ENCODE results near the gene OAT. TPM values are rescaled to one million over a fixed set of nuclear protein-coding genes. Genes with fewer than 3 reads are reported as not detected.

The OAT gene
- total RNA-seq, 1 donor from 2014 or later = 55.1 TPM

DNA sequence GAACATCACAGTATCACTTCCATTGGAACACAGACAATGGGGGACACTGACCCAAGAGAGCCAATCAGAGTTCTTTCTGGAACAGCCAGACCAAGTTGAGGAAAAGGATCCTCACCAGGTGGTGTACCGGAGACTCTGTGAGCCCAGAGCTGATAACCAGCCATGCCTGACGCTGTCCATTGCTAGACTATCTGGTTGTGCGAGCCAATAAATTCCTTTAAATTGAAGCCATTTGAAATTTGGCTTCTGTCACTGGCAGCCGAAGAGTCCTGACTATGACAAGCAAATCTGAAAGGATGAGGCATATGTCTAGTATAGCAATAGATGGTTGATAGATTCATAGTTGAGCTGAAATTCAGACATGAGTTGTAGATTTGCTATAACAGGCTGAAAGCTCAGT lies 39.8 kb upstream of the OAT start:
- peaks cover 42% of the 10 kb centered on the region for H3K27me3 Mint-ChIP-seq (ENCODE audit: low read depth)
- DNase-seq (ENCODE audit: low spot score in 2 of 2, unreplicated experiment in 2 of 2) = no peak
- H3K36me3 Mint-ChIP-seq = no peaks in the 10 kb centered on the region
- no peak overlapping the region for H3K4me3 Mint-ChIP-seq
- peaks cover 2% of the 10 kb centered on the region for H3K4me1 Mint-ChIP-seq
- TF ChIP-seq, protein P1, sequence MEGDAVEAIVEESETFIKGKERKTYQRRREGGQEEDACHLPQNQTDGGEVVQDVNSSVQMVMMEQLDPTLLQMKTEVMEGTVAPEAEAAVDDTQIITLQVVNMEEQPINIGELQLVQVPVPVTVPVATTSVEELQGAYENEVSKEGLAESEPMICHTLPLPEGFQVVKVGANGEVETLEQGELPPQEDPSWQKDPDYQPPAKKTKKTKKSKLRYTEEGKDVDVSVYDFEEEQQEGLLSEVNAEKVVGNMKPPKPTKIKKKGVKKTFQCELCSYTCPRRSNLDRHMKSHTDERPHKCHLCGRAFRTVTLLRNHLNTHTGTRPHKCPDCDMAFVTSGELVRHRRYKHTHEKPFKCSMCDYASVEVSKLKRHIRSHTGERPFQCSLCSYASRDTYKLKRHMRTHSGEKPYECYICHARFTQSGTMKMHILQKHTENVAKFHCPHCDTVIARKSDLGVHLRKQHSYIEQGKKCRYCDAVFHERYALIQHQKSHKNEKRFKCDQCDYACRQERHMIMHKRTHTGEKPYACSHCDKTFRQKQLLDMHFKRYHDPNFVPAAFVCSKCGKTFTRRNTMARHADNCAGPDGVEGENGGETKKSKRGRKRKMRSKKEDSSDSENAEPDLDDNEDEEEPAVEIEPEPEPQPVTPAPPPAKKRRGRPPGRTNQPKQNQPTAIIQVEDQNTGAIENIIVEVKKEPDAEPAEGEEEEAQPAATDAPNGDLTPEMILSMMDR (IDR thresholded peaks at IDR 0.05; ENCODE audit: unreplicated experiment) = no peak
- H3K9me3 Mint-ChIP-seq = peaks cover 5% of the 10 kb centered on the region
- H3K27ac Mint-ChIP-seq = no peak overlapping the region

DNA sequence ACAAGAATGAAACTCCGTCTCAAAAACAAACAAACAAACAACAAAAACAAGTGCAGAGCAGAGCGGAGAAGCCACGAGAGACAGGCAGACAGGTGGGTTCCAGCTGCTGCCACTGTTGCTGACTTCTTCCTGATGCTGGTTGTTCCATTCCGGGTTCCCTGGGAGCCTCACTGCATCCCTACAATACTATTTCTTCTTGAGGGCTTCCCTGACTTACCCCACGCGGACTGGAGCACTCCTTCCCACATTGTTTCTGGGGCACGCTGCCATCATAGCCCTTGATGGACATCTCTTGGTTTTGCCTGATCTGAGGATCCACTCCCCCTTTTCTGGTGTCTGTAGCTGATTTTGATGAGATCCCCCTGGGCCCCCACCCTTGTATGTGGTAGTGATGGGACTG lies 36.7 kb upstream of the OAT start:
- Mint-ChIP-seq H3K4me1 (peaks cover under 1% of the 10 kb centered on the region), H3K36me3 (no peaks in the 10 kb centered on the region), H3K9me3 (peaks cover 5% of the 10 kb centered on the region), H3K4me3 (no peak overlapping the region), H3K27me3 (ENCODE audit: low read depth) (peaks cover 71% of the 10 kb centered on the region), H3K27ac (no peak overlapping the region)
- TF ChIP-seq, protein P1 (IDR thresholded peaks at IDR 0.05; ENCODE audit: unreplicated experiment) = no peak
- no peak for DNase-seq (ENCODE audit: low spot score in 2 of 2, unreplicated experiment in 2 of 2)

- TF ChIP-seq, protein P1 (IDR thresholded peaks at IDR 0.05; ENCODE audit: unreplicated experiment) = no peak
- no peak overlapping the region for H3K4me3 Mint-ChIP-seq
- H3K36me3 Mint-ChIP-seq = no peaks in the 10 kb centered on the region
- no peak overlapping the region for H3K27ac Mint-ChIP-seq
- no peak for DNase-seq (ENCODE audit: low spot score in 2 of 2, unreplicated experiment in 2 of 2)
- peaks cover 8% of the 10 kb centered on the region for H3K4me1 Mint-ChIP-seq
- H3K27me3 Mint-ChIP-seq (ENCODE audit: low read depth) = peaks cover 80% of the 10 kb centered on the region
- no peaks in the 10 kb centered on the region for H3K9me3 Mint-ChIP-seq
These were observed 35.4 kb upstream of the OAT start for GRCh38 chr10:124453960-124454610.

- no peak overlapping the region for H3K27ac Mint-ChIP-seq
- H3K36me3 Mint-ChIP-seq = no peaks in the 10 kb centered on the region
- DNase-seq (ENCODE audit: low spot score in 2 of 2, unreplicated experiment in 2 of 2) = no peak
- H3K4me1 Mint-ChIP-seq = peaks cover 19% of the 10 kb centered on the region
- H3K4me3 Mint-ChIP-seq = peak overlapping the region; percentile 24
- no peaks in the 10 kb centered on the region for H3K9me3 Mint-ChIP-seq
- TF ChIP-seq, protein P1 (IDR thresholded peaks at IDR 0.05; ENCODE audit: unreplicated experiment) = no peak
- H3K27me3 Mint-ChIP-seq (ENCODE audit: low read depth) = peaks cover 94% of the 10 kb centered on the region
These were observed 32.6 kb upstream of the OAT start for GRCh38 chr10:124451276-124451675.

DNA sequence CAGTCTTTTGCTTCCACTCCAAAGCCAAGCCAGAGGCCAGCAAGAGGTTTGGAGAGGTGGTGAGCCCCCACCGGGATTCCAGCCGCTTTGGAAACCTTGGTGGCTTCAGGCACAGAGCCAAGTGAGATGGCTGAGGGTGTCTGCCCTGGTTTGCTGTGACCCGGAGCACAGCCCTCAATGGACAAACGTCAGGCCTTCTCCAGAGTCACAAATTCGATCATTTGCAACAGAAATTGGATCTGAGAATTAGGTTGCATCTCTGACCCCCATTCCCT lies 32.0 kb upstream of the OAT start:
- peaks cover 94% of the 10 kb centered on the region for H3K27me3 Mint-ChIP-seq (ENCODE audit: low read depth)
- DNase-seq (ENCODE audit: low spot score in 2 of 2, unreplicated experiment in 2 of 2) = no peak
- H3K4me3 Mint-ChIP-seq = peak overlapping the region; percentile 60
- H3K9me3 Mint-ChIP-seq = no peaks in the 10 kb centered on the region
- H3K4me1 Mint-ChIP-seq = peaks cover 19% of the 10 kb centered on the region
- H3K36me3 Mint-ChIP-seq = no peaks in the 10 kb centered on the region
- H3K27ac Mint-ChIP-seq = no peak overlapping the region
- TF ChIP-seq, protein P1 (IDR thresholded peaks at IDR 0.05; ENCODE audit: unreplicated experiment) = no peak

Data from mesothelial cell of epicardium (in vitro differentiated cells).